HG03159 (cell line): Measurements from ENCODE around the gene GPALPP1.
"Not testable (repeated sequence)": the region's sequence is repeated elsewhere in the genome, so short reads cannot be mapped to it uniquely, and the experiment has no call there.

Experiments
- ATAC-seq: cut with Tn5 transposase; IDR thresholded peaks from one replicate; pipeline ENCODE4 v1.9.1; 2021; ENCODE audit warnings: mild to moderate bottlenecking, moderate library complexity; ENCODE audit not compliant: unreplicated experiment

Gene GPALPP1

GRCh38 chr13:44989071-44989889, at the start of gene GPALPP1, which contains the start of gene NUFIP1:
TSS of gene GPALPP1 (plus strand) at chr13:44989538. CDS start at chr13:44989655, 117 bp downstream.
TSS of gene NUFIP1 (minus strand) at chr13:44989471. CDS start at chr13:44989436, 35 bp downstream.
- ATAC-seq = peak; percentile 97

GRCh38 chr13:44943411-44943810, 45.9 kb upstream of the GPALPP1 start:
- not testable (repeated sequence) for ATAC-seq

- ATAC-seq = no peak
Observed at GRCh38 chr13:44951184-44951583, 38.2 kb upstream of the GPALPP1 start.

DNA sequence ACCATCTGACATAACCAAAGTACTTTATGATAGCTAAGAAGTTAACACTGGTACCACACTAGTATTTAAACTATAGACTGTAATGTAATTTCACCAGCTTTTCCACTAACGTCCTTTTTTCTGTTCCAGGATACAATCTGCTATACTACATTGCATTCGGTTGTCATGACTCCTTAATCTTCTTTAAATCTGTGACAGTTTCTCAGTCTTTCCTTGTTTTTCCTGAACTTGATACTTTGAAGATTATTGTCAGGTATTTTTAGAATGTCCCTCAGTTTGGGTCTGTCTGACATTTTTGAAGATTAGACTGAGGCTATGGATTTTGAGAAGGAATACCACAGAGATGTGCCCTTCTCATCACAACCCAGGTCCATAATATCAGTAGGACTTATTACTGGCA, 36.7 kb upstream of the GPALPP1 start:
- no peak for ATAC-seq

DNA sequence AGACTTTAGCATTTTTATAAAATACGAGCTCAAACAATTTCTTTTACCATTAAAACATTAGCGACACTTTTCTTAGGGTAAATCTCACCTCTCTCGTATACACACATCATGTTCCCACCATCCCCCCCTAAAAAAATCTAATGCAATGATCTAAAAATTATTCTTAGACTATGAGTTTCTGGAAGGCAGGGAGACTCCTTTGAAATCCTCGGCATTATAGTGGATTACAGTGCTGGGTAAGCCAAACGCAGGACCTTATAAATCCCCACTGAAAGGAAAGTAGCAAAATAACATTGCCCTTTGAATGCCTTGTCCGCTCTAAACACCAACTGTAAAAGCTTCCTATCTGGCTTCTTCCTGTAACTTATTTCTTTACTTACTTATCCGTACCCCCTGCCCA, 35.1 kb upstream of the GPALPP1 start:
- no peak for ATAC-seq

DNA sequence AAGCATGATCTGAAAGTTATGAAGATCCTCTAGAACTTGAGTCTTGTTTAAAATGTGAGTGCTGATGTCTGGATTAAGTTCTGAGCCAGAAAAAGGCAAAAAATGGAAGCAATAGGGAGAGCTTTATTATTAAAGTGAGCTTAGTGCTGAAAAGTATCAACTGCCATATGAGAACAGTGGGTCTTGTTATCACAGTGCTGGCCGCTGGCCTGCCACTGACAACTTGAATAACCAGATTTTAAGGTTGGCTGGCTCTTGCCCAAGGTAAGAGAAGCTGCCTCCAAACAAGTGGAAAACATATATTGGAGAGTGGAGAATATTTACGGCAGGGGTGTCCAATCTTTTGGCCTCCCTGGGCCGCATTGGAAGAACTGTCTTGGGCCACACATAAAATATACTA, 33.9 kb upstream of the GPALPP1 start:
- no peak for ATAC-seq

GRCh38 chr13:44961997-44962396, 27.3 kb upstream of the GPALPP1 start:
- ATAC-seq = no peak

DNA sequence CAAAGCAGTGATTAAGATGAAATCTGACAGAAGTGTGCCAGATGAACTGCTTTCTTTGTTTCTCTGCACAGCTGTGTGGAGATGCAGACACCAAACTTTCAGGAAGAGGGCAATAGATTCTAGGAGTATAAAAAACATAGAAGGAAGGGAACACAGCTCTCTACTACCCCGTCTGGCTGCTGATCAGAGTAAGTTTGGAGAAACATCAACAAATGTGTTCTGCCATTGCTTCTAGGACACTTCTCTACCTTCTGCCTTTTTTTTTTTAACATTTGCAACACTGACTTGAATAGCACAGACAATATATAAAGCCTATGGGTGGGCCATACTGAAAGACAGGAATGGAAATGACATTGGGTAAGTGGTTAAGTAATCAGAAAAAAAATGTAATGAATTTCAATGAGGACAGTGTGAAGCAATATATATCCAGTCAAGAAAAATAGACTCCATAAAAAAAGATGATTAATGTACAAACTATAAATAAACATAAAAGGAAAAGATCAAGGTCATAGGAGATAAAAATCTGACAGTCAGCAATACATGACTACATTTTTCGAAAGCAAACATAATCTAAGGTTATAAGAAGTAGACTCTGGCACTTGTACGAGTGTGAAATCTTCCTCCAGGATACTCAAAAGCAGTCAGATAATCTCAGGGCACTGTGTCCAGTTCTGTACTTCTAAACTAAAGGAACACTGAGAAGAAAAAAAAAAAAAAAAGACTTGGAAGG, 21.5 kb upstream of the GPALPP1 start:
- ATAC-seq = no peak

DNA sequence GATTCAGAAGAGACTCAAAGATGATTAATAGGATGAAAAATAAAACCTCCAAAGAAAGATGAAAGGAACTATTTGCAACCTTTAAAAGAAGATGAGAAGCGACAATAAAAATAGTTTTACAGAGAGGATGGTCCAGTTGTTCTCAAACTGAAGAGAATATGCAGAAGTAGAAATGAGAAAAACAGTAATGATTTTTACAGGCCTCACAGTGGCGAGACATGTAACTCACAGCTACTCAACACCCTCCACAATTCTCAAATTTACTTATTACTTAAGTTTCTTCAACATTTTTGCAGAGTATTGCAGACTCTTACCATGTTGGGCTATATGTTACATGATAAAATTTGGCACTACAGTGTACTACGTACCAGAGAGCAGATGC, 20.9 kb upstream of the GPALPP1 start:
- no peak for ATAC-seq

- ATAC-seq = no peak
Observed at GRCh38 chr13:44969551-44970484, 19.5 kb upstream of the GPALPP1 start.

GRCh38 chr13:44971656-44972595, 17.4 kb upstream of the GPALPP1 start:
- ATAC-seq = no peak

DNA sequence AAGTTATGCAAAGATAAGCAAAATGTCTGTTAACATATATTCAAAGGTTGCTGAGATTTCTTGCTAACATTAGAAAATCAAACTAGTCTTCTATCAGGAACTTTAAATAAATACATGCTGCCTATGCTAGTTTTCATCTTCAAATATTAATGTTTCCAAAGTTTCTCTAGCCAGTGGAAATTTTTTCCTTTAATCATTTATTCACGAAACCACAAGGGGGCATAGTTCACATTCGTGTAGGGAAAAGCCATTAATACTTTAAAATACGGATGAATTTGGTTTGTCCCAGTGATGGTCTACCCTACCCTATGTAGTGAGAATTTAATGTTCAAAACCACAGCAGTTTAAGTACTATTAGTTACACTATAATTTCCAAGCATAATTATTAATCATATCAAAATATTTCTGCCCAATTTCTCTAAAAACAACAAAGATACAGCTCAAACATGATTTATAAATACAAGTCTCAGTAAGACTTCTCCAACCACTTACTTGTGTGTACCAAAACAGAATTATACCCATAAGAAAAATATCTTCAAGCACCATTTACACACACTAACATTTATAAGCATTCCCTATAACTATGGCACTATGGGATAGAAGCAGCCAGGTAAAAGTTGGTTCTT, 16.3 kb upstream of the GPALPP1 start:
- ATAC-seq = no peak

GRCh38 chr13:44974056-44974793, 15.1 kb upstream of the GPALPP1 start:
- ATAC-seq = peak; percentile 55

DNA sequence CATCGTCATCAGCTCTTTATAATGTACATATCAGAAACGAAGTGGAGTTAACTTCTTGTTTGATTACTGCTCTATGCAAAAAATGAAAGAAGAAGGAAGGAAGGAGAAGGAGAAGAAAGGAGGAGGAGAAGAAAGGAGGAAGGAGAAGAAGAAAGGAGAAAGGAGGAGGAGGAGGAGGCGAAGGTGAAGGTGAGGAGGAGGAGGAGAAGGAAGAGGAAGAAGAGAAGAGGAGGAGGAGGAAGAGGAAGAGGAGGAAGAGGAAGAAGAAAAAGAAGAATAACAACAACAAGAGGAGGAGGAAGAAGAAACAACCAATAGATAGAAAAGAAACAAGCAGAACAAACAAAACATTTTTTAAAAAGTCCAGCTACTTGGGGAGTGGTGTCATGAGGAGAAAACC, 13.1 kb upstream of the GPALPP1 start:
- no peak for ATAC-seq

DNA sequence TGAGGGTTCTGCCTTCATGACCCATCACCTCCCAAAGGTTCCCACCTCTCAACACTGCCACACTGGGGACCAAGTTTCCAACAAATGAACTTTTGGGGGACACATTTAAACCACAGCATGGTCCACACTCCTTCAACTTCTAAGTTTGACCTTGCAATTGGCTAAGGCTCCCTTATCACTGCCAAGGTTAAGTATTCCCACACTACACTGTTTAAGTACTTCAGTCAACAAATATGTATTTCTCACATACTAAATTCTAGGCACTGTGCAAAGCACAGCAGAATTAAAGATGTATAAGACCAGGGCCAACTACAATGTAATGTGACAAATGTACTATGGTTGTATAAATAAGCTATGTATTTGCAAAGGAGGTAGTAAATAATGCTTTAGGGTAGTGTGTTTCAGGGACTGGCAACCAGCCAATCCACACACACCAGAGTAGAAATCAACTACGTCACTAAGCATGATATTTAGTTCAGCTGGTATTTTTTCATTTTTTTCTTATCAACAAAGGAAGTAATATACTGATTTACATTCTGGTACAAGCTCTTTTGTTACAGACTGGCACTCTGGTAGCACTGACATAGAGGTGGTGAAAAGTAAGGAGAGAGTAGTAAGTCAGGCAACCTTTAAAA, 12.3 kb upstream of the GPALPP1 start:
- ATAC-seq = no peak

GRCh38 chr13:44978328-44978727, 11.0 kb upstream of the GPALPP1 start:
- ATAC-seq = no peak

- ATAC-seq = peak; percentile 18
Observed at GRCh38 chr13:44989941-44990340, 603 bp downstream of the GPALPP1 start.

GRCh38 chr13:45003417-45003816, 14.1 kb downstream of the GPALPP1 start:
- ATAC-seq = no peak
